IMR-90 (cell line): Measurements from ENCODE around the gene DUSP3.

Source experiments
- BHLHE40 ChIP-seq: fragments of 150-350 bp; IDR thresholded peaks from 2 replicates; pipeline ENCODE4 v1.6.1; 2016; ENCODE audit warnings: mild to moderate bottlenecking, low read depth, low read length
- CEBPB ChIP-seq: IDR thresholded peaks from 2 replicates; pipeline ENCODE4 v1.6.1; 2012; ENCODE audit warnings: low read depth, low read length, improper control_type of control experiment
- CTCF ChIP-seq: conservative IDR thresholded peaks from 2 replicates; pipeline ENCODE4 v1.5.1; 2012; ENCODE audit warnings: mild to moderate bottlenecking, low read depth, low read length, improper control_type of control experiment
- FOS ChIP-seq: fragments of 150-350 bp; IDR thresholded peaks from 2 replicates; pipeline ENCODE4 v1.6.1; 2016; ENCODE audit warnings: low read depth, low read length
- MAFK ChIP-seq: IDR thresholded peaks from 2 replicates; pipeline ENCODE4 v1.6.1; 2012; ENCODE audit warnings: low read depth, low read length, improper control_type of control experiment
- MAZ ChIP-seq: IDR thresholded peaks from 2 replicates; pipeline ENCODE4 v1.6.1; 2012; ENCODE audit warnings: low read depth, mild to moderate bottlenecking, low read length, improper control_type of control experiment, moderate library complexity, borderline replicate concordance
- MXI1 ChIP-seq: IDR thresholded peaks from 2 replicates; pipeline ENCODE4 v1.6.1; 2012; ENCODE audit warnings: low read depth, mild to moderate bottlenecking, low read length, moderate library complexity, borderline replicate concordance
- NFE2L2 ChIP-seq: fragments of 150-350 bp; IDR thresholded peaks from 2 replicates; pipeline ENCODE4 v1.6.1; 2016; ENCODE audit warnings: low read depth, mild to moderate bottlenecking, low read length
- POLR2A ChIP-seq: IDR thresholded peaks from 2 replicates; pipeline ENCODE4 v1.6.1; 2012; ENCODE audit warnings: mild to moderate bottlenecking, low read depth, low read length
- RAD21 ChIP-seq: IDR thresholded peaks from 2 replicates; pipeline ENCODE4 v1.6.1; 2012; ENCODE audit warnings: low read length, improper control_type of control experiment
- RCOR1 ChIP-seq: IDR thresholded peaks from 2 replicates; pipeline ENCODE4 v1.6.1; 2012; ENCODE audit warnings: mild to moderate bottlenecking, low read length, improper control_type of control experiment; ENCODE audit not compliant: insufficient replicate concordance
- SMC3 ChIP-seq: fragments of 150-350 bp; IDR thresholded peaks from 2 replicates; pipeline ENCODE4 v1.6.1; 2016; ENCODE audit warnings: low read depth, mild to moderate bottlenecking, antibody characterized with exemption, low read length, moderate library complexity
- USF2 ChIP-seq: fragments of 150-350 bp; IDR thresholded peaks from 2 replicates; pipeline ENCODE4 v1.6.1; 2017; ENCODE audit warnings: mild to moderate bottlenecking, antibody characterized with exemption, low read length, low read depth

- TF ChIP-seq CTCF (no peak), MXI1 (no peak), CEBPB (no peak), RAD21 (no peak), MAFK (no peak), USF2 (no peak), BHLHE40 (no peak), FOS (no peak), POLR2A (no peak), RCOR1 (no peak), SMC3 (no peak), MAZ (no peak), NFE2L2 (no peak)
Observed at GRCh38 chr17:43825567-43825966, 46.8 kb upstream of the DUSP3 start.
